ENCODE measurements around the gene LRBA. TPM values are rescaled to one million over a fixed set of nuclear protein-coding genes. Genes with fewer than 3 reads are reported as not detected.

Gene LRBA
- total RNA-seq, result 53.3 and 55.0 TPM in 2 replicates

GRCh38 chr4:151014521-151015458 lies at the start of gene LRBA:
TSS of gene LRBA (minus strand) at chr4:151015284. CDS start at chr4:151014642, 642 bp downstream.

DNA sequence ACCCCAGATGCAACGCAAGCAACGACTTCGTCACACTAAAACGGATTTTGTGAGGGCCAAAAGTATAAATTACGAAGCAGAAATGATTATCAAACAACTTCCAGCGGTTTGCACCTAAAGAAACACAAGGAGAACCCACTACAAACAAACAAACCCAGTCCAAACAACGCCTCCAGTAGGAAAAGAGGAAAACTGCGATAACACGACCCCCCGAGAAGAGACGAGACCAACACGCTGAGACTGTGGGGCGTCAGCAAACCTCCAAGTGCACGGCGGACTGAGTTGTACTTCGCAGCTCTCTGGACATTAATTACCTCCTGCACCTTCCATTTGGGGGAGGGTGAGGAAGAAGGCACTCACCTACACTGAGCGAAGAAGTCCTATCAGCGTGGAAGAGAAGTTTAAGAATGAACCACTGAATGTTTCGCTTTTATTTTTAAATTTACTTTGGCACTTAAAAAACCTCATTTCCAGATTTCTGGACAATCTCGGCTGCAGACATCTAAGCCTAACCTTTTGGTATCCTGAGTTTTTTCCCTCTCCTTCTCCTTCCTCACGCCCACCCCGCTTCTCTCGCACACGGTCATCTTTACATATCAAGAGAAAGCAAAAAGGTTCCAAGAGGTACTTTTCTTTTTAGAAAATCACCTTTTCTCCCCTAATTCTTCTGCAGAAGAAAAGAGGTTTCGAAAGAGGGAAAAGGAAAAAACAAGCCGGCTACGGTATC lies 432.8 kb downstream of the LRBA start, which contains the start of gene MAB21L2:
Gene MAB21L2, plus strand, starts transcription at position 6 of the 727 bp plus-strand sequence. CDS start 879 bp downstream, outside the sequence.

Other genes with a start within 250 kb of the LRBA start
- gene RPS3A, start 84.3 kb upstream of the LRBA start, total RNA-seq, result 2,726 and 4,108 TPM in 2 replicates